Fibroblast of pulmonary artery (primary cell): ENCODE results near the gene KPNA6.
A peak's percentile ranks its signal among the peaks of the same experiment; 100 is the strongest.

ENCODE experiments used
- DNase-seq: peaks from one replicate; pipeline ENCODE4 v3.0.0-alpha.2; 2010; ENCODE audit warnings: low read depth
- H3K4me3 ChIP-seq: replicated peaks from 2 replicates; pipeline ENCODE4 v1.5.1; 2011; ENCODE audit warnings: low read depth, mild to moderate bottlenecking, control low read depth, low read length, moderate library complexity
- TF ChIP-seq, protein P1 (sequence below): IDR thresholded peaks from 2 replicates; pipeline ENCODE4 v1.5.1; 2011; ENCODE audit warnings: mild to moderate bottlenecking, control low read depth, low read length, inconsistent platforms; ENCODE audit errors: missing control alignments

KPNA6 gene

DNA sequence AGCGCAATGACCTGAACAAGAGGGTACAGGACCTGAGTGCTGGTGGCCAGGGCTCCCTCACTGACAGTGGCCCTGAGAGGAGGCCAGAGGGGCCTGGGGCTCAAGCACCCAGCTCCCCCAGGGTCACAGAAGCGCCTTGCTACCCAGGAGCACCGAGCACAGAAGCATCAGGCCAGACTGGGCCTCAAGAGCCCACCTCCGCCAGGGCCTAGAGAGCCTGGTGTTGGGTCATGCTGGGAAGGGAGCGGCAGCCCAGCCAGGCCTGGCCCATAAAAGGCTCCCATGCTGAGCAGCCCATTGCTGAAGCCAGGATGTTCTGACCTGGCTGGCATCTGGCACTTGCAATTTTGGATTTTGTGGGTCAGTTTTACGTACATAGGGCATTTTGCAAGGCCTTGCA, 87.1 kb downstream of the KPNA6 start:
- TF ChIP-seq, protein P1, sequence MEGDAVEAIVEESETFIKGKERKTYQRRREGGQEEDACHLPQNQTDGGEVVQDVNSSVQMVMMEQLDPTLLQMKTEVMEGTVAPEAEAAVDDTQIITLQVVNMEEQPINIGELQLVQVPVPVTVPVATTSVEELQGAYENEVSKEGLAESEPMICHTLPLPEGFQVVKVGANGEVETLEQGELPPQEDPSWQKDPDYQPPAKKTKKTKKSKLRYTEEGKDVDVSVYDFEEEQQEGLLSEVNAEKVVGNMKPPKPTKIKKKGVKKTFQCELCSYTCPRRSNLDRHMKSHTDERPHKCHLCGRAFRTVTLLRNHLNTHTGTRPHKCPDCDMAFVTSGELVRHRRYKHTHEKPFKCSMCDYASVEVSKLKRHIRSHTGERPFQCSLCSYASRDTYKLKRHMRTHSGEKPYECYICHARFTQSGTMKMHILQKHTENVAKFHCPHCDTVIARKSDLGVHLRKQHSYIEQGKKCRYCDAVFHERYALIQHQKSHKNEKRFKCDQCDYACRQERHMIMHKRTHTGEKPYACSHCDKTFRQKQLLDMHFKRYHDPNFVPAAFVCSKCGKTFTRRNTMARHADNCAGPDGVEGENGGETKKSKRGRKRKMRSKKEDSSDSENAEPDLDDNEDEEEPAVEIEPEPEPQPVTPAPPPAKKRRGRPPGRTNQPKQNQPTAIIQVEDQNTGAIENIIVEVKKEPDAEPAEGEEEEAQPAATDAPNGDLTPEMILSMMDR: no peak
- DNase-seq: no peak
- H3K4me3 ChIP-seq: no peak overlapping the region

DNA sequence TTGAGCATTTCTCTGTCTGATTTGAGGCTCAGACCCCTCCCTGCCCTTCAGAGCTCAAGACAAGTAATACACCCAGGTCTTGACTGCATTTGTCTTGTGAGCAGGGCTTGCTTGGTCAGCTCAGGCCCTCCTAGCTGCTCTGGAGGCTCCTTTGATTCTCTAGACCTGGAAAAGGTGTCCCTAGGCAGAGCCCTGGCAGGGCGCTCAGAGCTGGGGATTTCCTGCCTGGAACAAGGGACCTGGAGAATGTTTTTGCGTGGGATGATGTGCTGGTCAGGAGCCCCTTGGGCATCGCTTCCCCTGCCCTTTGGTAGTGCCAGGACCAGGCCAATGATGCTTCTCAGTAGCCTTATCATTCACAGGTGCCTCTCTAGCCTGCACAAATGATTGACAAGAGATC, 87.7 kb downstream of the KPNA6 start:
- TF ChIP-seq, protein P1: no peak
- DNase-seq: no peak

DNA sequence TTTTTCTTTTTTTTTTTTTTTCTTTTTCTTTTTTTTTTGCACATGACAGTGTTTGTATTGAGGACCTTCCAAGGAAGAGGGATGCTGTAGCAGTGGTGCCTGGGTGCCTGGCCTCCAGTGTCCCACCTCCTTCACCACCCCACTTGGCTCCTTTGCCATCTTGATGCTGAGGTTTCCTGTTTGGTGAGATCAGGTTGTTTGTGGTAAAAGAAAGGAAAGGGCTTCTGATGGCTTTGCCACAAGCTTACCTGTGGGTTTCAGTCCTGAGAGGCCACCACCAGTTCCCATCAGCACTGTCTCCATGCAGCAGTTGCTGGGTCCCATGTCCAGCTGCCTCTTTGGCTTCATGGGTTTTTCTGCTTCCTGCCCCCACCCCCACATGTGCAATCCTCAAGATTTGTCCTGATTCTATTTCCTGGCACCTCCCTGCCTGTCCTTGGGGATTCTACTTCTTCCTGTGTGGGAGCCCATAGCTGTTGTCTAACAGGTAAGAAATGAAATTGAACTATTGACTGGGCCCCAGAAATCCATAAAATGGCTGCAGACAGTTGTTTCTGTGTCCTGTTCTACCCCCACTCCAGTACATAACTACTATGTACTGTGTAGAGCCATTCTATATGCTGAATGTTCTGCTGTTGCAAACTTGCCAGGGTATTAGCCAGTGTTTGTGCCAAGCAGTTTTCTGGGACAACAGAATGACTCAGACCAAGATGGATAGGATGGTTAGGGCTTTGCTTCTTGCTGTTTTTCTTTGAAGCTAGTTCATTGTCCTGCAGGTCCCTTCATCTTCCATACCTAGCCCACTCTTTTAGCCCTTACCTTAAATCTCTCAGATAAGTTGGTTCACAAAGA, 88.3 kb downstream of the KPNA6 start:
- H3K4me3 ChIP-seq: no peak overlapping the region
- DNase-seq: peak; percentile 36

More for the DNA sequence above, 87.7 kb downstream of the KPNA6 start:
- H3K4me3 ChIP-seq: no peak overlapping the region

DNA sequence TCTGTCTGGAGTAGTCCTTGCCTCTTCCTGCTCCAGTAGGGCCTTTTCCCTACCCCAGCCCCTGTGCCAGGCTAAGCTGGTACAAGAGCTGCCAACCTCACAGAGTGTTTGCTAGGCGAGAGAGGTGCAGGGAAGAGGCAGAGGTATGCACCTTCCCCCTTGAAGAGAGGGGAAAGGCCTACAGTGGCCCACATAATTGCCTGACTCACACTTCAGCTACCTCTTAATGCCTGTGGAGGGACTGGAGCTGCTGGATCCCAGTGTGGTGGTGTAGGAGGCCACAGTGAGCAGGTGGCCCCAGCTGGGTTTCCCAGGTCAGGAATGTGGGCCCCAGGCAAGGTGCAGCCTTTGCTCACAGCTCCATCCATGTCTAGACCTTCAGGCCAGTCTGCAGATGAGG, 89.2 kb downstream of the KPNA6 start:
- TF ChIP-seq, protein P1: no peak
- no peak for DNase-seq
- H3K4me3 ChIP-seq: no peak overlapping the region

More for the DNA sequence above, 88.3 kb downstream of the KPNA6 start:
- TF ChIP-seq, protein P1: no peak

DNA sequence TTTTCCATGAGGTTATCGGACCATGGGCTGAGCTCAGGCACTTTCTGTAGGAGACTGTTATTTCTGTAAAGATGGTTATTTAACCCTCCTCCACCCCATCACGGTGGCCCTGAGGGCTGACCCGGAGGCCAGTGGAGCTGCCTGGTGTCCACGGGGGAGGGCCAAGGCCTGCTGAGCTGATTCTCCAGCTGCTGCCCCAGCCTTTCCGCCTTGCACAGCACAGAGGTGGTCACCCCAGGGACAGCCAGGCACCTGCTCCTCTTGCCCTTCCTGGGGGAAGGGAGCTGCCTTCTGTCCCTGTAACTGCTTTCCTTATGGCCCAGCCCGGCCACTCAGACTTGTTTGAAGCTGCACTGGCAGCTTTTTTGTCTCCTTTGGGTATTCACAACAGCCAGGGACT, 90.0 kb downstream of the KPNA6 start:
- no peak for DNase-seq
- TF ChIP-seq, protein P1: no peak
- no peak overlapping the region for H3K4me3 ChIP-seq

DNA sequence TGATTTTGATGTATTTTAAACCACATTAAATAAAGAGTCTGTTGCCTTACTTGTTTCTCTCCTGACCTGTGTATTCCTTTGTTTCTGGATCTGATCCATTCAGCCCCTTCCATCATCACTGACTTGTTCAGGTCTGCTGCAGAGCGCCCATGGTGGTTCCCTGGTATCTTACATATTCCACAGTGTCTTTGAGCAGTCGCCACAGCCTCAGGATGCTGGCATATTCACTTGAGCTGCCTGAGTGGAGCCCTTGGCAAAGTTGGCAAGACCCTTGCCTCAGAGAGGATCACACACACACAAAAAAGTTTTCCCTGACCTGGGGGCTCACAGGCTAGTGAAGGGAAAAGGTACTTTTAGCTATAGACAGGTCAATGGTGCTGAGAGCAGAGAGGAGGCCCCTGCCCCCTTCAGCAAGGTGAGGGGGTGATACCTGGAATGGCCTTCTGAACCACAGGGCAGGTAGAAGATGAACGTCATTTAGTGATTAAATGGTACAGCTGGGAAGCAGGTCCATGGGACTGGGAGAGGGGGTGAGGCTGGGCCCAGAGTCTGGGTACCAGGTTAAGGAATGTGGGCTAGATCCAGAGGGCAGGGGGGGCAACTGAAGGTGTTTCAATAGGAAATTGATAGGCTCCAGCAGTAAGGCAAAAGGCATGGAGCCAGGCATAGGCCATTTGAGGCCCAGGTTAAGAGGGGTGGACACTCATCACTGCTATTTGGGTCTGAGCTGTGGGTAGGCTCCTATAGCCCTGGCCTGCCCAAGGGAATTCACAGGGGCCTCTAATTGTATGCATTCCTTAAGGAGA, 90.6 kb downstream of the KPNA6 start:
- H3K4me3 ChIP-seq: no peak overlapping the region
- no peak for DNase-seq
- TF ChIP-seq, protein P1: no peak
